ENCODE results near the gene G0S2. TPM values are rescaled to one million over a fixed set of nuclear protein-coding genes. Genes with fewer than 3 reads are reported as not detected.
A peak's percentile ranks its signal among the peaks of the same experiment; 100 is the strongest.

The G0S2 gene
- total RNA-seq, 1 donor: 52.2 TPM

- H3K4me3 ChIP-seq (ENCODE audit: low read depth, low read length): no peak overlapping the region
- DNase-seq (ENCODE audit: low read depth): no peak
- no peak for TF ChIP-seq CTCF (IDR thresholded peaks at IDR 0.05; ENCODE audit: insufficient read depth, low read depth, low read length)
Measured at GRCh38 chr1:209655411-209656231, 19.6 kb upstream of the G0S2 start.

- no peak for TF ChIP-seq CTCF (IDR thresholded peaks at IDR 0.05; ENCODE audit: insufficient read depth, low read depth, low read length)
Measured at GRCh38 chr1:209657140-209657879, 17.9 kb upstream of the G0S2 start.

DNA sequence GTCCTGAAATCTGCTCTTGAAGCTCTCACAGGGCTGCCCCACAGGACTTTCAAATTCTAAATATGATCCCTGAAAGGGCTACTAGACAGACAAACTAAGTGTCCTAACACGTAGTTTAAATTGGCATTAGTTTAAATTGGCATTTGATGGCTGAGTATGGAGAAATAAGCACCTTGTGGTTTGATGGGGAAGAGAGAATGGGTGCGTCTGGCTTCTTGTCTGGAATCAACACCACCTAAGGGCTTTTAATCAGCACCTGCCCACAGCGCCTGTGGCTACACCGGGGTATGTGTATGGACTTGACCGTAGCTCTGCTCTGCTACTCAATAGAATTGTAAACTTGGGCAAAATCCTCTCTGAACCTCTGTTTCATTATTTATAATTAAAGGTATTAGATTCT is 17.3 kb upstream of the G0S2 start:
- DNase-seq (ENCODE audit: low read depth): no peak
- TF ChIP-seq CTCF (IDR thresholded peaks at IDR 0.05; ENCODE audit: insufficient read depth, low read depth, low read length): no peak
- H3K4me3 ChIP-seq (ENCODE audit: low read depth, low read length): no peak overlapping the region

More at GRCh38 chr1:209657140-209657879, 17.9 kb upstream of the G0S2 start:
- no peak for DNase-seq (ENCODE audit: low read depth)
- H3K4me3 ChIP-seq (ENCODE audit: low read depth, low read length): no peak overlapping the region

DNA sequence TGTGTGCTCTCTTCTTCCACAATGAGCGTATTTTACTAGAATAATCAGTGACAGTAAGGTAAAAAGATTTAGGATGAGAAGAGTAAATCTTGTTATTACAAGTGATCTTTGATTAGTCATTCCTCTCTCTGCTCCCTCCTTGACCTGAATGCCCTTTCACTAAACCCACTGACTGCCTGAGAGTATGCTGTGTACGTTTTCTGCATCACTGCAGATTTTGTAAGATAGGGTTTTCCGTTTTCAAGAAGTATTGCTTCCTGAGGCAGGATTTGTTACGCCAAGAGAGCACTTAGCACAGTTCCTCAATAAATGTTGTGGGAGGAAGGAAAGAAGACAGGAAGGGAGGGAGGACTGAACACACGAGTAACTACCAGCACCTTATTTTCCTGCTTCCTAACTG is 15.3 kb upstream of the G0S2 start:
- TF ChIP-seq CTCF (IDR thresholded peaks at IDR 0.05; ENCODE audit: insufficient read depth, low read depth, low read length): no peak
- DNase-seq (ENCODE audit: low read depth): peak; percentile 70
- H3K4me3 ChIP-seq (ENCODE audit: low read depth, low read length): no peak overlapping the region

GRCh38 chr1:209661071-209661470 is 14.1 kb upstream of the G0S2 start:
- TF ChIP-seq CTCF (IDR thresholded peaks at IDR 0.05; ENCODE audit: insufficient read depth, low read depth, low read length): no peak
- H3K4me3 ChIP-seq (ENCODE audit: low read depth, low read length): no peak overlapping the region
- DNase-seq (ENCODE audit: low read depth): peak; percentile 77

DNA sequence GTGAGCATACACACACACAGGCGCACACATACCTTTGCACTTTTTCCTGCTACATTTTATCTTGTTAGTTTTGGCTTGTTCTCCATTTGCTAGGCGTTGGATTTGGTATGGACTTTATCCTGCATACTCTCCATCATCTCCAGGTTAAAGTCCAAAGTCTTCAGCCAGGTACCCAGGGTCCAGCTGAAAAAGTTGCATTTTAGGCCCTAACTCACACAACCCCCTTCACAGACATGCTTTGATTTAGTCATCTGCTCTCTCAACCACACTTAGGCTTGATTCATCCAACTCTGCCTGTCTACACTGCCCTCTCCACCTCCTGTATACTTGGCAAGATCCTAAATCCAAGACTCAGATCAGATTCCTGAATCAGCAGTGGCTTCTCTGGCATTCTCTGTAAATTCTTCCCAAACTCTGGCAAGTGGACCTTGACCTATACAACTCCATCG is 12.3 kb upstream of the G0S2 start:
- TF ChIP-seq CTCF (IDR thresholded peaks at IDR 0.05; ENCODE audit: insufficient read depth, low read depth, low read length): no peak
- H3K4me3 ChIP-seq (ENCODE audit: low read depth, low read length): no peak overlapping the region
- no peak for DNase-seq (ENCODE audit: low read depth)

All from fibroblast of villous mesenchyme (primary cell).